ENCODE results near the gene COP1. TPM values are rescaled to one million over a fixed set of nuclear protein-coding genes. Genes with fewer than 3 reads are reported as not detected.
"Not testable (repeated sequence)": the region's sequence is repeated elsewhere in the genome, so short reads cannot be mapped to it uniquely, and the experiment has no call there.

Gene COP1
- total RNA-seq, 2 experiments from 2014 or later, result 37.0 to 40.9 TPM

DNA sequence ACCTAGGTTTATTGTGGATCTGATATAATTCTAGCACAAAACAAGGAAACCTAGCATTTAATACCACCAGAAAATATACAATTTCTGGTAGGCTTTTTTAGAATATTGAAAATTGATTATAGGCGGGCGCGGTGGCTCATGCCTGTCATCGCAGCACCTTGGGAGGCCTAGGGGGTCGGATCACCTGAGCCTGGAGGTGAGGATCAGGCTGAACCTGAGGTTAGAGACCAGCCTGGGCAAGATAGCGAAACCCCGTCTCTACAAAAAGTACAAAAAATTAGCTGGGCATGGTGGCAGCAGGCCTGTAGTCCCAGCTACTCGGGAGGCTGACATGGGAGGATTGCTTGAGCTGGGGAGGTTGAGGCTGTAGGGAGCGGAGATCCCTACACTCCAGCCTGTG, 948 bp upstream of the COP1 start:
- peak overlapping the region; percentile 94 for H3K4me3 Mint-ChIP-seq
- H3K9me3 Mint-ChIP-seq, result no peaks in the 10 kb centered on the region
- H3K4me1 Mint-ChIP-seq, result peaks cover 18% of the 10 kb centered on the region
- peak overlapping the region; percentile 97 for H3K27ac Mint-ChIP-seq
- peaks cover 8% of the 10 kb centered on the region for H3K36me3 Mint-ChIP-seq
- no peaks in the 10 kb centered on the region for H3K27me3 Mint-ChIP-seq
- DNase-seq, result no peak

GRCh38 chr1:176206006-176206960, 803 bp downstream of the COP1 start:
- no peaks in the 10 kb centered on the region for H3K27me3 Mint-ChIP-seq
- H3K4me1 Mint-ChIP-seq, result peaks cover 24% of the 10 kb centered on the region
- peak; percentile 62 for DNase-seq
- peak overlapping the region; percentile 99 for H3K4me3 Mint-ChIP-seq
- H3K36me3 Mint-ChIP-seq, result peaks cover 12% of the 10 kb centered on the region
- H3K27ac Mint-ChIP-seq, result peak overlapping the region; percentile 96
- no peaks in the 10 kb centered on the region for H3K9me3 Mint-ChIP-seq

DNA sequence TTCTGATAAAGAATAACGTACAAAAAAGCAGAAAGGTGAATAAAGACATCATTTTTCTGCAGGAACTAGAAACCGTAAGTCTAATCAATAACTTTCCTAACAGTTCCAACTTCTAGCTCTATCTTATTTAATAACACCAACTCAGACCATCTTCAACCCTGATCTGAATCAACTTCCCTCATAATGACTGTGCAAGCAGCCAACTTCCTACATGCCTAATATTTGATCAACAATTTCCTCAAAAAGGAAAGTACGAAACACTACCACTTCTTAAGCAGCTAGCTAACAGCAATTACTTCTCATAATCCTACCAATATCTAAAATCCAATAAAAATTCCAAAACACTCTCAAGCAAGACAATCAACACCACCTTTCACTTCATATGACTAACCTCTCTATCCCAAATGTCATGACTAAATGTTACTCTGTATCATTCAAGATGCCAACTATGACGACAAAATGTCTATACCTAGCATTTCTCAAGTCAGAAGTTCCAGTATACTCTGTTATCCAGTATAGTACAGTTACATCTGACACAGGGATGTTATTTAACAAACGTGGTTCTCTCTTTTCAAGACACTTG, 1.7 kb downstream of the COP1 start:
- Mint-ChIP-seq H3K4me3 (peak overlapping the region; percentile 99), H3K36me3 (peaks cover 13% of the 10 kb centered on the region), H3K27me3 (no peaks in the 10 kb centered on the region), H3K4me1 (peaks cover 25% of the 10 kb centered on the region), H3K9me3 (no peaks in the 10 kb centered on the region), H3K27ac (peak overlapping the region; percentile 96)
- no peak for DNase-seq

DNA sequence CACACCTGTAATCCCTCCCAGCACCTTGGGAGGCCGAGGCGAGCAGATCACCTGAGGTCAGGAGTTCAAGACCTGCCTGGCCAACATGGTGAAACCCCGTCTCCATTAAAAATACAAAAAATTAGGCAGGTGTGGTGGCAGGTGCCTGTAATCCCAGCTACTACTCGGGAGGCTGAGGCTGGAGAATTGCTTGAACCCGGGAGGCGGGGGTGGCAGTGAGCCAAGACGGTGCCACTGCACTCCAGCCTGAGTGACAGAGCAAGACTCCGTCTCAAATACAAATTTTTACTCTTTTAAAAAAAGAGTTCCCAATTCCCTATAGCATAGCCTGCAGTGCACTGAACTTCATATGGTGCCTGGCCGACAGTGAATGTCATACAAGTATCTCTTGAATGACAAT, 2.4 kb downstream of the COP1 start:
- H3K9me3 Mint-ChIP-seq, DNase-seq, H3K27me3 Mint-ChIP-seq: not testable (repeated sequence)
- H3K4me3 Mint-ChIP-seq, result peak overlapping the region; percentile 99
- H3K27ac Mint-ChIP-seq, result peak overlapping the region; percentile 12
- H3K4me1 Mint-ChIP-seq, result peaks cover 31% of the 10 kb centered on the region
- H3K36me3 Mint-ChIP-seq, result peaks cover 15% of the 10 kb centered on the region

DNA sequence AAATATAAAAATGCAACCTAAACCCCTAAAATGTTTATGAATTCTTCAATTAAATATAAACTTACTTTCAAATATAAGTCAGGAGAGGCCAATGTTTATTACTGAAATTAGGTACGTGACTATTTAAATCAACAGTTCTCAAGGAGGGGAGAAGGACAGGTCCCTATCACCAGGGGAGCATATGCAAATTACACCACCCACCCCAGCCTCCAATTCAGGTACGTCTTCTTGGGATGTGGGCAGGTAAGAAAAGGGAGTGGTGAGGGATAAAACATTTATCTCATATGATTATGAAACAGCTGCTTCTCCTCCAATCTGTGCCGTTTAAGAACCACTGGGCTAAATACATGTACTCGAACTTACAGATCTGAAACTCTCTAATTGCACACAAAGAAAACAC, 3.4 kb downstream of the COP1 start:
- no peak overlapping the region for H3K27ac Mint-ChIP-seq
- H3K27me3 Mint-ChIP-seq, result no peaks in the 10 kb centered on the region
- H3K36me3 Mint-ChIP-seq, result peaks cover 16% of the 10 kb centered on the region
- no peaks in the 10 kb centered on the region for H3K9me3 Mint-ChIP-seq
- DNase-seq, result no peak
- H3K4me1 Mint-ChIP-seq, result peaks cover 35% of the 10 kb centered on the region
- no peak overlapping the region for H3K4me3 Mint-ChIP-seq

DNA sequence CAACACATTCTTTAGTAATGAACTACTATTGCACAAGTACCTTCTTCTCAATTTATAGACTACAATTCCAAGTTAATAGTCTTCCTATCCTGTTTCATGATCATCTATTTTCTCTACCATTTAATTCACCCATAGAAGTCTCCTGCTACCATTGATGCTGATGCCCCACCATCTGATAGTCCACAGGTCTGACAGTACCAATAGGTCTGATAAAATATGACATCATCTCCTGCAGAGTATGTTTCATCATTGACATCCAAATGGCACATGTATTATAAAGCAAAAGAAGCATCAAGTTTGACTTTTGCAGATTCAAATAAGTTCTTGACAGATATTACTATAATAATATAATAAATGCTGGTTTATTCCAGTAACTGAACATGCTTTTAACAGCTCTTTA, 5.5 kb downstream of the COP1 start:
- H3K27ac Mint-ChIP-seq, result no peak overlapping the region
- no peaks in the 10 kb centered on the region for H3K27me3 Mint-ChIP-seq
- H3K4me1 Mint-ChIP-seq, result peaks cover 48% of the 10 kb centered on the region
- peaks cover 23% of the 10 kb centered on the region for H3K36me3 Mint-ChIP-seq
- no peaks in the 10 kb centered on the region for H3K9me3 Mint-ChIP-seq
- no peak overlapping the region for H3K4me3 Mint-ChIP-seq
- DNase-seq, result no peak

GRCh38 chr1:176199707-176200106, 7.4 kb downstream of the COP1 start:
- Mint-ChIP-seq H3K27ac (no peak overlapping the region), H3K4me1 (peaks cover 52% of the 10 kb centered on the region), H3K27me3 (no peaks in the 10 kb centered on the region), H3K9me3 (peaks cover 1% of the 10 kb centered on the region), H3K36me3 (peaks cover 30% of the 10 kb centered on the region), H3K4me3 (no peak overlapping the region)
- DNase-seq, result no peak

- Mint-ChIP-seq H3K27me3 (no peaks in the 10 kb centered on the region), H3K4me1 (peaks cover 50% of the 10 kb centered on the region), H3K4me3 (no peak overlapping the region), H3K9me3 (peaks cover 7% of the 10 kb centered on the region), H3K27ac (no peak overlapping the region), H3K36me3 (peaks cover 39% of the 10 kb centered on the region)
- no peak for DNase-seq
Observed at GRCh38 chr1:176198413-176198812, 8.7 kb downstream of the COP1 start.

- Mint-ChIP-seq H3K36me3 (peaks cover 46% of the 10 kb centered on the region), H3K27ac (peak overlapping the region; percentile 58), H3K9me3 (peaks cover 14% of the 10 kb centered on the region), H3K27me3 (no peaks in the 10 kb centered on the region), H3K4me1 (peaks cover 57% of the 10 kb centered on the region), H3K4me3 (peak overlapping the region; percentile 52)
- no peak for DNase-seq
Observed at GRCh38 chr1:176196728-176197127, 10.4 kb downstream of the COP1 start.

DNA sequence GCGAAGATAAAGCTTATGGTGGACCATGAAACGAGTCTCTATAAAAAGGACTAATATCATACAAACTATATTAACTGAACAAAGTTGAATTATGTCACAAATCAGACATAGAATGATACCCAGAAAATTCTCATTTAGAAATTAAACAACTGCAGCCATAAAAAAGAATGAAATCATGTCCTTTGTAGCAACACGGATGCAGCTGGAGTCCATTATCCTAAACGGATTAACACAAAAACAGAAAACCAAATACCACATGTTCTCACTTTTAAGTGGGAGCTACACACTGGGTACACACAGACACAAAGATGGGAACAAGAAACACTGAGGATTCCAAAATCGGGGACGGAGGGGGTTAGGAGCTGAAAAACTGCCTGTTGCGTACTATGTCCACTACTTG, 11.5 kb downstream of the COP1 start:
- peaks cover 58% of the 10 kb centered on the region for H3K4me1 Mint-ChIP-seq

DNA sequence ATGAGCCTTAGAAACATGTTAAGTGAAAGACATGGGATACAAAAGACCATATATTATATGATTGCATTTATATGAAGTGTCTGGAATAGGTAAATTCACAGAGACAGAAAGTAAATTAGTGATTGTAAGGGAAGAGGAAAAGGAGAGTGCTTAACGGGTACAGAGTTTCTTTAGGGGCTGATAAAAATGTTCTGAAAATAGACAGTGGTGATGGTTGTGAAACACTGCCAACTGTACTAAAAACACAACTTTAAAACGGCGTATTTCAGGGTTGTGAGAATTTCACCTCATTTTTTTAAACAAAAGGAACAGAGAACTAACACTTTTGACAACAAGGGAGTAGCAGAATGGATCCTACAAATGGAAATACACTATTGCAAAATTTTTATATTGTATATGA, 13.4 kb downstream of the COP1 start:
- peaks cover 59% of the 10 kb centered on the region for H3K4me1 Mint-ChIP-seq
- no peak for DNase-seq
- peaks cover 19% of the 10 kb centered on the region for H3K9me3 Mint-ChIP-seq
- H3K36me3 Mint-ChIP-seq, result peaks cover 54% of the 10 kb centered on the region
- no peak overlapping the region for H3K4me3 Mint-ChIP-seq
- H3K27ac Mint-ChIP-seq, result no peak overlapping the region
- no peaks in the 10 kb centered on the region for H3K27me3 Mint-ChIP-seq

More for the DNA sequence above, 11.5 kb downstream of the COP1 start:
- DNase-seq, result no peak
- no peaks in the 10 kb centered on the region for H3K27me3 Mint-ChIP-seq
- peaks cover 47% of the 10 kb centered on the region for H3K36me3 Mint-ChIP-seq
- H3K9me3 Mint-ChIP-seq, result peaks cover 14% of the 10 kb centered on the region
- no peak overlapping the region for H3K27ac Mint-ChIP-seq
- H3K4me3 Mint-ChIP-seq, result no peak overlapping the region

DNA sequence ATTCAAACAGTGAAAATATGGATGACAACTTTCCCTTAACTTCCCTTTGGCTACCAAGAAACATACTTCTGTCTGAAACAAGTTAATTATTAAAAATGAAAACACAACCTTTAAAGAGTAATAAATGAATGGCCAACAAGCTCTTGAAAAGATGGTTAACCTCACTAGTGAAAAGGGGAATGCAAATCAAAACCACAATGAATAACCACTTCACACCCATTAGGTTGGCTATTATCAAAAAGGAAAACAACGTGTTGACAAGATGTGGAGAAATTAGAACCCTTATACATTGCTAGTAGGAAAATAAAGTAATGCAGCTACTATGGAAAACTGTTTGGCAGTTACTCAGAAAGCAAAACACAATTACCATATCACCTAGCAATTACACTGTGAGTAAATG, 14.1 kb downstream of the COP1 start:
- no peaks in the 10 kb centered on the region for H3K27me3 Mint-ChIP-seq
- peaks cover 56% of the 10 kb centered on the region for H3K36me3 Mint-ChIP-seq
- H3K9me3 Mint-ChIP-seq, result peaks cover 20% of the 10 kb centered on the region
- no peak for DNase-seq
- peak overlapping the region; percentile 32 for H3K4me3 Mint-ChIP-seq
- peak overlapping the region; percentile 75 for H3K27ac Mint-ChIP-seq
- H3K4me1 Mint-ChIP-seq, result peaks cover 62% of the 10 kb centered on the region

- no peaks in the 10 kb centered on the region for H3K27me3 Mint-ChIP-seq
- H3K27ac Mint-ChIP-seq, result peak overlapping the region; percentile 34
- no peak for DNase-seq
- H3K9me3 Mint-ChIP-seq, result peaks cover 14% of the 10 kb centered on the region
- H3K4me3 Mint-ChIP-seq, result no peak overlapping the region
- peaks cover 52% of the 10 kb centered on the region for H3K36me3 Mint-ChIP-seq
- peaks cover 66% of the 10 kb centered on the region for H3K4me1 Mint-ChIP-seq
Observed at GRCh38 chr1:176188604-176189003, 18.5 kb downstream of the COP1 start.

- H3K4me1 Mint-ChIP-seq, result peaks cover 60% of the 10 kb centered on the region
- no peaks in the 10 kb centered on the region for H3K27me3 Mint-ChIP-seq
- H3K4me3 Mint-ChIP-seq, result no peak overlapping the region
- DNase-seq, result no peak
- no peak overlapping the region for H3K27ac Mint-ChIP-seq
- peaks cover 6% of the 10 kb centered on the region for H3K9me3 Mint-ChIP-seq
- H3K36me3 Mint-ChIP-seq, result peaks cover 48% of the 10 kb centered on the region
Observed at GRCh38 chr1:176187001-176187400, 20.1 kb downstream of the COP1 start.

DNA sequence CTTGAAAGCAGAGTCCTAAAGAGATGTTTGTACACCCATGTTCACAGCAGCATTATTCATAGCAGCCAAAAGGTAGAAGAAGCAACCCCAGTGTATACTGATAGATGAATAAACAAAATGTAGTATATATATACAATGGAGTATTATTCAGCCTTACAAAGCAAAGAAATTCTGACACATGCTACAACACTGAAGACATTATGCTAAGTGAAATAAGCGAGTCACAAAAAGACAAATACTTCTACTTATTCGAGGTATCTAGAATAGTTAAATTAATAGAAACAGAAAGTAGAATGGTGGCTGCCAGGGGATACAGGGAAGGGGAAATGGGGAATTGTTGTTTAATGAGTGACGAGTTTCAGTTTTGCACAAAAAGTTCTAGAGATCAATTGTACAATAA, 23.5 kb downstream of the COP1 start:
- no peak overlapping the region for H3K4me3 Mint-ChIP-seq
- no peak for DNase-seq
- peaks cover 47% of the 10 kb centered on the region for H3K36me3 Mint-ChIP-seq
- peak overlapping the region; percentile 46 for H3K27ac Mint-ChIP-seq
- no peaks in the 10 kb centered on the region for H3K27me3 Mint-ChIP-seq
- peaks cover 55% of the 10 kb centered on the region for H3K4me1 Mint-ChIP-seq
- peaks cover under 1% of the 10 kb centered on the region for H3K9me3 Mint-ChIP-seq
